ENCODE data around the gene KRT15.

GRCh38 chr17:41532947-41533570 is 14.4 kb upstream of the KRT15 start:
- TF ChIP-seq POLR2AphosphoS5 (IDR thresholded peaks at IDR 0.05) (no peak), CTCF (IDR thresholded peaks at IDR 0.05) (no peak), POLR2A (IDR thresholded peaks at IDR 0.05) (no peak), EP300 (IDR thresholded peaks at IDR 0.05) (no peak)
